ENCODE results near the gene UBXN11.

DNA sequence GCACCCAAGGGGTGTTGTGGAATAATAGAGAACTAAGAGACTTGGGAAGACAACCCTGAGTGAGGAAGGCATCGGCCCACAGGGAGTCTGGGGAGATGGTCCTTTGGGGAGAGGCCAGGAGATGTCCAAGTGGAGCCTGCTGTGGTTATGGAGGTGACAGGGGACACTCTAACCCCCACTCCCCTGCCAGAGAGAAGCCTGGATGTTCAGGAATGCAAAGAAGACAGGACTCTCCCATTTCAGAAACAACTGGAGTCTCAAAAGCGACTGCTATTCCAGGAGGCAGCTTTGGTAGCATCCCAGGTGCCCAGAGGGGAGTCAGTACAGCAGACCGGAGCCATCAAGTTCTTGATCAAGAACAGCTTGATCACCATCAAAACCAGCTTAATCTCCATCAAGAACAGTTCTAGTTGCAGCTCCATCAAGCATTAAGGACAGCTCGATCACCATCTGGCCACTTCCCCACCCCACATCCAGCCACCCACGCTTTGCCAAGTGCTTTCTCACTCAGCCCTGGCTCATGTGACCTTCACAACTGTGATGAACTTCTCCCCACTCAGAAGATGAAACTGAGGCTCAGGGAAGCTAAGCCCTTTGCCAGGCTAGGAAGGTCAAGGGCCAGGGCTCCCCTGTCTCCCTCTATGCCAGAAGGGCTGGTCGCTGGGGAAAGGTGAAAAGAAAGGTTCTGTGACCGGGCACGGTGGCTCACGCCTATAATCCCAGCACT, 12.1 kb upstream of the UBXN11 start:
- TF ChIP-seq, protein P1, sequence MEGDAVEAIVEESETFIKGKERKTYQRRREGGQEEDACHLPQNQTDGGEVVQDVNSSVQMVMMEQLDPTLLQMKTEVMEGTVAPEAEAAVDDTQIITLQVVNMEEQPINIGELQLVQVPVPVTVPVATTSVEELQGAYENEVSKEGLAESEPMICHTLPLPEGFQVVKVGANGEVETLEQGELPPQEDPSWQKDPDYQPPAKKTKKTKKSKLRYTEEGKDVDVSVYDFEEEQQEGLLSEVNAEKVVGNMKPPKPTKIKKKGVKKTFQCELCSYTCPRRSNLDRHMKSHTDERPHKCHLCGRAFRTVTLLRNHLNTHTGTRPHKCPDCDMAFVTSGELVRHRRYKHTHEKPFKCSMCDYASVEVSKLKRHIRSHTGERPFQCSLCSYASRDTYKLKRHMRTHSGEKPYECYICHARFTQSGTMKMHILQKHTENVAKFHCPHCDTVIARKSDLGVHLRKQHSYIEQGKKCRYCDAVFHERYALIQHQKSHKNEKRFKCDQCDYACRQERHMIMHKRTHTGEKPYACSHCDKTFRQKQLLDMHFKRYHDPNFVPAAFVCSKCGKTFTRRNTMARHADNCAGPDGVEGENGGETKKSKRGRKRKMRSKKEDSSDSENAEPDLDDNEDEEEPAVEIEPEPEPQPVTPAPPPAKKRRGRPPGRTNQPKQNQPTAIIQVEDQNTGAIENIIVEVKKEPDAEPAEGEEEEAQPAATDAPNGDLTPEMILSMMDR (IDR thresholded peaks at IDR 0.05) = no peak
- no peak for TF ChIP-seq POLR2A (IDR thresholded peaks at IDR 0.05)

All from body of pancreas (tissue), 4 donors.